Measurements from ENCODE around the gene FCN2.
"Not testable (repeated sequence)": the region's sequence is repeated elsewhere in the genome, so short reads cannot be mapped to it uniquely, and the experiment has no call there.

The FCN2 gene

DNA sequence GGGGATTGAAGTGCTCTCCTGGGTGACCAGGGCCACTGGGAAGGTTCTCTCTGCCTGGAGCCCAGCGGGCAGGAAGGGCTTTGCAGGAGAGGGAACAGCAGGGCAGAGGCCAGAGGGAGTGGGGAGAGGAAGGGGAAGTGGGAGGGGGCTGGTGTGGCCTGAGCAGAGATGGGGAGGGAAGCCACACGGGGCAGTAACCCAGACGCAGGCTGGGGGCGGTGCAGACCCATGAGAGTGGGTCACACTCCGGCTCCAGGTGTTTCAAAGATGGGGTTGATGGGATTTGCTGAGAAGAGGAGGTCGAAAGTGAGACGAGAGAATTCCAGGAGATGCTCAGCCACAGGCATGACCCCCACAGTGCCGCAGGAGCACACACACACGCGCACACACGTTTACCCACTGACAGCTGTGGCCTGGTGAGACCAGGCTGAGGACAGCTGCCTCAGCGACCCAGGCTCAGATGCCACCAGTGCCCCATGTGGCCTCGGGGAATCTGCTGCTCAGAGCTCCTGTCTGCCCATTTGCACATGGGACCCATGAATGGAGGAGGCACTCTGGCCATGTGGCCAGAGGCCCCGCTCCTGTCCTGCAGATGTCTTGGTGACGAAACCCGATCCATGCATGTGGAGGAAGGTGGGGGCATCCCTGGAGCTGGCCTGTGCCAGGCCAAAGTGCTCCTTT lies 32.7 kb upstream of the FCN2 start:
- no peak for DNase-seq

DNA sequence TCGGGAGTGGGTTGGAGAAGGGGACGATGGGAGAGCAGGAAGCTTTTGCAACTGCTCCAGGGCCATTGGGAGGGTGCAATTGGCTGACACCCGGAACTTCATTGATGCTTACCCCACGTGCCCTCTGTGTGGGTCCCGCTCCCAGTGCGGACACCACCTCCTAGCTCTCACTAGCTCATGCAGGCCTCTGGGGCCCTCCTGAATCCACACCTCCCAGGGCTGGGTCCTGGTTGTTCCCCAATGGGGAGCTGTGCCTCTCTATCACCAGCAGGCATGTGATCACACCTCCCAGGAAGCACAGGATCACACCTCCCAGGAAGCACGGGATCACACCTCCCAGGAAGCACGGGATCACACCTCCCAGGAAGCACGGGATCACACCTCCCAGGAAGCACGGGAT lies 32.1 kb upstream of the FCN2 start:
- no peak for DNase-seq

DNA sequence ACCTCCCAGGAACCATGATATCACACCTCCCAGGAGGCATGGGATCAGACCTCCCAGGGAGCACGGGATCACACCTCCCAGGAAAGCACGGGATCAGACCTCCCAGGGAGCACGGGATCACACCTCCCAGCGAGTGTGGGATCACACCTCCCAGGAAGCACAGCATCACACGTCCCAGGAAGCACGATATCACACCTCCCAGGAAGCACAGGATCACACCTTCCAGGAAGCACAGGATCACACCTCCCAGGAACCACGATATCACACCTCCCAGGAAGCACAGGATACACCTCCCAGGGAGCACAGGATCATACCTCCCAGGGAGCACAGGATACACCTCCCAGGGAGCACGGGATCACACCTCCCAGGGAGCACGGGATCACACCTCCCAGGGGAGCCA lies 30.0 kb upstream of the FCN2 start:
- no peak for DNase-seq

- no peak for DNase-seq
These were observed 29.6 kb upstream of the FCN2 start for GRCh38 chr9:134851020-134851419.

GRCh38 chr9:134852906-134853654 lies 27.5 kb upstream of the FCN2 start:
- no peak for DNase-seq

GRCh38 chr9:134853893-134854292 lies 26.7 kb upstream of the FCN2 start:
- DNase-seq, result no peak

DNA sequence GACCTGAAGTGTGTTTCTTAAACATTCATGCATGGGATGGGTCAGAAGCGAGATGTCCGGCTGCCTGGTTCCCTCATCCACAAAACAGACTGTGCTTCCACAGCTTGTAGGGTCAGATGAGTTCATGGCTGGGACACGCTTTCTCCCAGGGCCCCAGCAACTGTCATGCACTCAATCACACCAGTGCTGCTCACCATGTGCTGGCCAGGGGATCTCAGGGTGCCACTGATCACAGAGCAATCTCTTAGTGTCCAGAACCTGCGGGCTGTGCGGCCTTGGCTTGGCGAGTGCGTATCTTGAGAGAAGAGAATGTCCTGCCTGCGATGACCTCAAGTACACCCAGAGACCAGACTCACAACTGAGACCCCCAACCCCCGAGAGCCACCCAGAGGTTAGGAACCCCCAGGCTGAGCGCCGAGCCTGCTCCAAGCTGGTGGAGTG lies 26.0 kb upstream of the FCN2 start:
- no peak for DNase-seq

GRCh38 chr9:134855231-134855899 lies 25.2 kb upstream of the FCN2 start:
- no peak for DNase-seq

DNA sequence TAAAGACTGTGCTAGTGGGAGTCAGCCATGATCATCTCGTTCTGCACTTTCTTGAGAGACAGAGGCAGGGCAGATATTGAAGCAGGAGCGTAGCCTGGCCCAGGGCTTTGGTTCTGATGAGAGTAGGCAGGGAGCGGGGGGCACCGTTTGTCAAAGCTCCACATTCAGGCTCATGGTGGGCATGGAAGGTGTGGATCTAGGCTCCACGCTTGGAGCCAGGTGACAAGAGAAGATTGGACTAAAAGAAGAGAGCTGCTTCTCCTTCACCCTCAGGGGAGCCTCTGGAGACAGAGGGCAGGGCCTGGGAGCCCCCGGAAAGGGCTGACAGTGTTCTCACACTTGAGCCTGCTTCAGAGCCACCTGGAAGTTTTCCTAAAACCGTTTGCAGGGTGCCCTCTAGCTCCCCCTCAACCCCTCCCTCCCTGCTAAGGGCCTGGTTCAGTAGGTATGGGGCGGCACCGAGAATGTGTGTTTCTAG lies 24.7 kb upstream of the FCN2 start:
- DNase-seq, result no peak

DNA sequence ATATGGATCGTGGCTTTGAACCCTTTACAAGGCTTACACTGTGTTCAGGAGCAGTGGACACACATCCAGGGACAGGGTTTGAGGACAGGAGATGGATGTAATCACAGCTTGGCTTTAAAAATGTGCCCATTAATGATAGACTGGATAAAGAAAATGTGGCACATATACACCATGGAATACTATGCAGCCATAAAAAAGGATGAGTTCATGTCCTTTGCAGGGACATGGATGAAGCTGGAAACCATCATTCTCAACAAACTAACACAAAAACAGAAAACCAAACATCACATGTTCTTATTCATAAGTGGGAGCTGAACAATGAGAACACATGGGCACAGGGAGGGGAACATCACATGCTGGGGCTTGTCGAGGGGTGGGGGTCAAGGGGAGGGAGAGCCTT lies 23.2 kb upstream of the FCN2 start:
- DNase-seq, result not testable (repeated sequence)

- DNase-seq, result no peak
These were observed 22.4 kb upstream of the FCN2 start for GRCh38 chr9:134858051-134858841.

- no peak for DNase-seq
These were observed 20.1 kb upstream of the FCN2 start for GRCh38 chr9:134860510-134860909.

- no peak for DNase-seq
These were observed 18.8 kb upstream of the FCN2 start for GRCh38 chr9:134861595-134862334.

DNA sequence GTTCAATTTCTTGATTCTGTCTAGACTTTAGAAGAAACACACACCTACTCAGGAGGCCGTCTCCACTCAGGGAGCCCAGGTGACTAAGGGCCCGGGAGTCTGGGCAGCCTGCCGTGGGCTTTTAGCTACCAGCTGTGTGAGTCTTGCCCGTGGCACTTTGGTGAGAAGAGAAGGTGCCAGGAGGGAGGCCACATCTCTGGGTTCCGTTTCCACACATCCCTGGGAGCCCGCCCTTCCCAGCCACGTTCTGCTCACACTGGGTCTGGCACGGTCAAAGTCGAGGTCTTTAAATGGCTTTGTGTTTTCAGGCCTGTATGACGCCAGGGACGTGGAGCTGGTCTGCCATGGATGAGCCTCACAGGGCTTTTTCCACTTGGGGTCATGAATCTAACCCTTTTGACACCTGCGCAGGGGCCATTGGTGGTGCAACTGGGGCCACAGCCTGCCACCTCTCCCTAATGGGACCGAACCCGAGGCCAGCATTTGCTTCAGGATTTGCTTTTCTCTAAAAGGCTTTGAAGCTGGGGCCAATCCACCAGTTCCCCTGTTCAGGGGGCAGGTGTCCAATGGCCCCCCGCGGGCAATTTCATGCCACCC lies 17.2 kb upstream of the FCN2 start:
- DNase-seq, result no peak

- DNase-seq, result no peak
These were observed 16.4 kb upstream of the FCN2 start for GRCh38 chr9:134863941-134864820.

DNA sequence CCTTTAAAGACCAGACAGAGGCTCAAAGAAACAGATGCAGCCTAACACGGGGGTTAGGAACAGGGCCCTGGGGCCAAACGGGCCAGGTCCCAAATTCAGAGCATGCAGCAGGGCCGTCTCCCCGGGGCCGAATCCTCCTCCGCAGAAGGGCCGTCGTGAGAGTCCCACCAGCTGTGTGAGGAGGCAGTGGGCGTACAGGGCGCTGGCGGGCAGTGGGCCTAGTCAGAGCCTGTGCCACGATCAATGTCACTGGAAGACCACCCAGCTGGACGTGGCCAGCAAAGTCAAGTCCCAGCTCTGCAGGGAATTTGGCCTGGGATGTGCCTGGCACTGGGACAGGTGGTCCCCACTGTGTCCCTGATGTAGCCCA lies 15.8 kb upstream of the FCN2 start:
- DNase-seq, result no peak

DNA sequence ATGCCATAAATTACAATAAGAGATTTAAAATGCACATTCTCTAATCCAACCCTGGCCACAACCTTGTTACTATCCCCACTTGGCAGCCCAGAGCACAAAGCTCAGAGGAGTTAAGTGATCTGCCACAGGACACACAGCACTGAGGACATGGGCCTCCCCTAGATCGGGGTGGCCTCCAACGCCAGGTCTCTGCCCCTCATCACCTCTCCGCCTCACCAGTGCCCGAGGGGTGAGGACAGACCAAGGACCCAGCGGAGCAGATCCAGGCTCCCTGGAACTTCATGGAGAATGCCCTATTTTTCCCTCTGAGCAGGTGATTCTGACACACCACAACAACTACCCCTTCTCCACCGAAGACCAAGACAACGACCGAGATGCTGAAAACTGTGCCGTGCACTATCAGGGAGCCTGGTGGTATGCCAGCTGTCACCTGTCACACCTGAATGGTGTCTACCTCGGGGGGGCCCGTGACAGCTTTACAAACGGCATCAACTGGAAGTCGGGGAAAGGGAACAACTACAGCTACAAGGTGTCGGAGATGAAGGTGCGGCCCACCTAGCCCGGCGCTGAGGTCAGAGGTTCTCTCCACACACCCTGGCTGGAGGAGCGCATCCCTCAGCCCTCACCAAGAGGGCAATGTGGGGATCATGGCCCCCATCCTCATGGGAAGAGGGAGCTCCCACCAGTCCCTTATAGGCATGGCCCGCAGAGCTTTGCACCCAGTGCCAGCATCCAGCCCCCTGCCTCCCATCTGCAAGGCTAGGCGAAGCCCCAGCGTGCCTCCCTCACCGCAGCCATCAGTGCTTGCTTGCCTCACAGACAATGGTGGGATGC lies 12.5 kb upstream of the FCN2 start:
- no peak for DNase-seq

- DNase-seq, result no peak
These were observed 11.7 kb upstream of the FCN2 start for GRCh38 chr9:134868751-134869553.
